ENCODE measurements around the gene ZMYND8. TPM values are rescaled to one million over a fixed set of nuclear protein-coding genes. Genes with fewer than 3 reads are reported as not detected.

ZMYND8 gene
- total RNA-seq, 1 donor, result 18.8 TPM

DNA sequence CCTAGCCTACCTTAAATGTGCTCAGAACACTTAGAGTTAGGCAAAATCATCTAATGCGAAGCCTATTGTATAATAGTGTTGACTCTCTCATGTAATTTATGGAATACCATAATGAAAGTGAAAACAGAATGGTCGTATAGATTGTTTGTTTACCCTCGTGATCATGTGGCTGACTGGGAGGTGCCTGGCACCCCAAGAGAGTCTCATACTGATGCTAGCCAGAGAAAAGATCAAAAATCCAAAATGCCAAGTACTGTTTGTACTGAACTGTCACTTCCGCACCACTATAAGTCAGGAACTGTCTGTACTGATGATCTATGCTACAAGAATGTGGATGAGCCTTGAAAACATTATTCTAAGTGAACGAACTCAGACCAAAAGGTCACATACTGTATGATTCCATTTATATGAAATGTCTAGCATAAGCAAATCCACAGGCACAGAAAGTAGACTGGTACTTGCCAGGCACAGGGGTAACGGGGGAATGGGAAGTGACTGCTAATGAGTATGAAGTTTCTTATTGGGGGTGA, 22.4 kb downstream of the ZMYND8 start:
- peaks cover 50% of the 10 kb centered on the region for H3K4me1 ChIP-seq (ENCODE audit: insufficient read depth, low read length)
- peaks cover 57% of the 10 kb centered on the region for H3K79me2 ChIP-seq (ENCODE audit: insufficient read depth, low read length)

DNA sequence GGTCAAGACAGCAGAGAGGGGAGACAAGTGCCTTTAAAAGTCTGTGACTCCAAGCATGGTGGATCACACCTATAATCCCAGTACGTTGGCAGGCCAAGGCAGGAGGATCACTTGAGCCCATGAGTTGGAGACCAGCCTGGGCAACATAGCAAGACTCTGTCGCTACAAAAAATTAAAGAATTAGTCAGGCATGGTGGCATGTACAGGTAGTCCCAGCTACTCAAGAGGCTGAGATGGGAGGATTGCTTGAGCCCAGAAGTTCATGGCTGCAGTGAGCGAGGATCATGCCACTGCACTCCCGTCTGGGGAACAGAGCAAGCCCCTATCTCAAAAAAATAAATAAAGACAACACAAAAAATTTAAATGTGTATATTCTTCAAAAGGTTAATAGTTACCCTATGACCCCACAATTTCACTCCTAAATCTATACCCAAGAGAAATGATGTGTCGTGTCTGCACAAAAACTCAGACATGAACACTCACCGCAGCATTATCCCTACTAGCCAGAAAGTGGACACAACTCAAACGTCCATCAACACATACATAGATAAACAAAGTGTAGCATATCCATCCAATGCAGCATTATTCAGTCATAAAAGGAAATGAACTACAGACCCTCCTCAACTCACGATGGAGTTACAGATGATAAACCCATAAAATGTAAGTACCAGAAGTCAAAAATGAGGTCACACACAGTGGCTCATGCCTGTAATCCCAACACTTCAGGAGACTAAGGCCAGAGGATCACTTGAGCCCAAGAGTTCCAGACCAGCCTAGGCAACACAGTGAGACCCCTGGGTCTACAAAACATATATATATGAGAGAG, 23.9 kb downstream of the ZMYND8 start:
- no peak overlapping the region for H2AFZ ChIP-seq (ENCODE audit: low read length)
- H3K4me1 ChIP-seq (ENCODE audit: insufficient read depth, low read length), result peaks cover 50% of the 10 kb centered on the region
- no peaks in the 10 kb centered on the region for H3K9me3 ChIP-seq (ENCODE audit: low read depth, low read length)
- no peak overlapping the region for H3K4me3 ChIP-seq (ENCODE audit: insufficient read depth, low read length)
- TF ChIP-seq, protein P1, sequence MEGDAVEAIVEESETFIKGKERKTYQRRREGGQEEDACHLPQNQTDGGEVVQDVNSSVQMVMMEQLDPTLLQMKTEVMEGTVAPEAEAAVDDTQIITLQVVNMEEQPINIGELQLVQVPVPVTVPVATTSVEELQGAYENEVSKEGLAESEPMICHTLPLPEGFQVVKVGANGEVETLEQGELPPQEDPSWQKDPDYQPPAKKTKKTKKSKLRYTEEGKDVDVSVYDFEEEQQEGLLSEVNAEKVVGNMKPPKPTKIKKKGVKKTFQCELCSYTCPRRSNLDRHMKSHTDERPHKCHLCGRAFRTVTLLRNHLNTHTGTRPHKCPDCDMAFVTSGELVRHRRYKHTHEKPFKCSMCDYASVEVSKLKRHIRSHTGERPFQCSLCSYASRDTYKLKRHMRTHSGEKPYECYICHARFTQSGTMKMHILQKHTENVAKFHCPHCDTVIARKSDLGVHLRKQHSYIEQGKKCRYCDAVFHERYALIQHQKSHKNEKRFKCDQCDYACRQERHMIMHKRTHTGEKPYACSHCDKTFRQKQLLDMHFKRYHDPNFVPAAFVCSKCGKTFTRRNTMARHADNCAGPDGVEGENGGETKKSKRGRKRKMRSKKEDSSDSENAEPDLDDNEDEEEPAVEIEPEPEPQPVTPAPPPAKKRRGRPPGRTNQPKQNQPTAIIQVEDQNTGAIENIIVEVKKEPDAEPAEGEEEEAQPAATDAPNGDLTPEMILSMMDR (IDR thresholded peaks at IDR 0.05; ENCODE audit: extremely low read depth, low read depth, low read length), result no peak
- no peaks in the 10 kb centered on the region for H4K20me1 ChIP-seq (ENCODE audit: insufficient read depth, low read length)
- peak overlapping the region; percentile 77 for H3K27ac ChIP-seq (ENCODE audit: low read depth, low read length)
- peaks cover 5% of the 10 kb centered on the region for H3K36me3 ChIP-seq (ENCODE audit: insufficient read depth, low read length)
- DNase-seq (ENCODE audit: insufficient read length, low spot score, missing footprints), result no peak
- H3K79me2 ChIP-seq (ENCODE audit: insufficient read depth, low read length), result peaks cover 58% of the 10 kb centered on the region
- no peaks in the 10 kb centered on the region for H3K27me3 ChIP-seq (ENCODE audit: insufficient read depth, low read length)
- no peak overlapping the region for H3K4me2 ChIP-seq (ENCODE audit: insufficient read depth, low read length)

More for the DNA sequence above, 22.4 kb downstream of the ZMYND8 start:
- no peak overlapping the region for H2AFZ ChIP-seq (ENCODE audit: low read length)
- H3K36me3 ChIP-seq (ENCODE audit: insufficient read depth, low read length), result peaks cover 5% of the 10 kb centered on the region
- no peaks in the 10 kb centered on the region for H3K9me3 ChIP-seq (ENCODE audit: low read depth, low read length)
- no peaks in the 10 kb centered on the region for H3K27me3 ChIP-seq (ENCODE audit: insufficient read depth, low read length)
- peak; percentile 84 for DNase-seq (ENCODE audit: insufficient read length, low spot score, missing footprints)
- H3K4me3 ChIP-seq (ENCODE audit: insufficient read depth, low read length), result peak overlapping the region; percentile 63
- peak overlapping the region; percentile 89 for H3K4me2 ChIP-seq (ENCODE audit: insufficient read depth, low read length)
- TF ChIP-seq, protein P1 (IDR thresholded peaks at IDR 0.05; ENCODE audit: extremely low read depth, low read depth, low read length), result no peak
- no peaks in the 10 kb centered on the region for H4K20me1 ChIP-seq (ENCODE audit: insufficient read depth, low read length)
- H3K27ac ChIP-seq (ENCODE audit: low read depth, low read length), result peak overlapping the region; percentile 80

DNA sequence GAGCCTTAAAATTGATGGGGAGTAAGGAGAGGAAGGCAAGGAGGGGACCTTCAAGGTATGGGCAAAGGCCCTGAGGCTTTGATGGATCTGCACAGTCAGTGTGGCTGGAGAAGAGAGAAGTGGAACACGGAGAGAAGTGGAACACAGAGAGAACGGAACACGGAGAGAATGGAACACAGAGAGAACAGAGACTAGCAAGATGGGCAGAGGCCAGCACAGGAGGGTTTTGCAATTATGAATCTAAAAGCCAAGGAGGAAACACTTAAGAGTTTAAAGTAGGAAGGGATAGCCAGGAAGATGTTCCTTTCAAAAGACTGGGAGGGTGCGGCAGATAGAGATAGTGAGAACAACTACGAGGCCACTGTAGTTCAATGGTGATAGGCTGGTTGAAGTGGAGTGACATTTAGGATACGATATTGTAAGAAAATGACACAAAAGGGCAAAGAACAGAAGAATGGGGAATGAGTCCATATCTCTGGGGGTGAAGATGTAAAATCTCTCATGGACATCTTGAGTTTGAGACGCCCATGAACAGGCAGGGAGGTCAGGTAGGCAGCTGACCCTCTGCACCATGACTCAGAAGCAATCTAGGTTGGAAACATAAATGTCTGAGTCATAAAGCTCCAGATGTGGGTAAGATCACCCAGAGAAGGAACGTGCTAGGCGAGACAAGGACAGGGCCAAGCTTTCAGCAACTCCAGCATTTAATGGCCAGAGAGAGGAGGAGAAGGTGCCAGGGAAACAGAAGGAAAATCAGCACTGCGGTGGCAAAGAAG, 25.4 kb downstream of the ZMYND8 start:
- Histone ChIP-seq H3K27ac (ENCODE audit: low read depth, low read length) (peak overlapping the region; percentile 77), H2AFZ (ENCODE audit: low read length) (no peak overlapping the region), H3K4me1 (ENCODE audit: insufficient read depth, low read length) (peaks cover 53% of the 10 kb centered on the region), H3K4me2 (ENCODE audit: insufficient read depth, low read length) (peak overlapping the region; percentile 26), H4K20me1 (ENCODE audit: insufficient read depth, low read length) (no peaks in the 10 kb centered on the region), H3K79me2 (ENCODE audit: insufficient read depth, low read length) (peaks cover 55% of the 10 kb centered on the region), H3K27me3 (ENCODE audit: insufficient read depth, low read length) (no peaks in the 10 kb centered on the region), H3K36me3 (ENCODE audit: insufficient read depth, low read length) (peaks cover 5% of the 10 kb centered on the region), H3K4me3 (ENCODE audit: insufficient read depth, low read length) (no peak overlapping the region), H3K9me3 (ENCODE audit: low read depth, low read length) (no peaks in the 10 kb centered on the region)
- TF ChIP-seq, protein P1 (IDR thresholded peaks at IDR 0.05; ENCODE audit: extremely low read depth, low read depth, low read length), result no peak
- DNase-seq (ENCODE audit: insufficient read length, low spot score, missing footprints), result peak; percentile 52
